GM23338 (cell line): ENCODE results near the gene NAXE. TPM values are rescaled to one million over a fixed set of nuclear protein-coding genes. Genes with fewer than 3 reads are reported as not detected.

Experiments
- ATAC-seq: fragments of 200-7000 bp; cut with Tn5 transposase; 3 replicates; pipeline ENCODE4 v1.9.1; 2020
- DNase-seq: peaks from one replicate; pipeline ENCODE4 v3.0.0-alpha.2; 2015; ENCODE audit warnings: low spot score
- H2AFZ ChIP-seq: fragments of 200-600 bp; sonication (generic); 2 replicates; pipeline ENCODE4 v1.8.0; 2016; ENCODE audit warnings: antibody characterized with exemption, mild to moderate bottlenecking, moderate library complexity
- H3F3A ChIP-seq: fragments of 200-600 bp; sonication (generic); replicated peaks from 2 replicates; pipeline ENCODE4 v1.8.0; 2017; ENCODE audit warnings: antibody characterized with exemption, mixed run types, low read depth
- H3K27ac ChIP-seq: fragments of 200-600 bp; sonication (generic); 2 replicates; pipeline ENCODE4 v1.6.1; 2016; ENCODE audit warnings: low read depth
- H3K27me3 ChIP-seq: fragments of 200-600 bp; sonication (generic); 2 replicates; pipeline ENCODE4 v1.8.0; 2016; ENCODE audit warnings: mild to moderate bottlenecking, mixed run types, moderate library complexity; ENCODE audit not compliant: insufficient read depth
- H3K36me3 ChIP-seq: fragments of 200-600 bp; sonication (generic); 2 replicates; pipeline ENCODE4 v1.8.0; 2016; ENCODE audit warnings: mild to moderate bottlenecking; ENCODE audit not compliant: insufficient read depth
- H3K4me1 ChIP-seq: fragments of 200-600 bp; sonication (generic); 2 replicates; pipeline ENCODE4 v1.8.0; 2016; ENCODE audit warnings: mild to moderate bottlenecking, moderate library complexity; ENCODE audit not compliant: insufficient read depth
- H3K4me2 ChIP-seq: fragments of 200-600 bp; sonication (generic); 2 replicates; pipeline ENCODE4 v1.7.1; 2017; ENCODE audit warnings: mixed run types
- H3K4me3 ChIP-seq: fragments of 200-600 bp; sonication (generic); 2 replicates; pipeline ENCODE4 v1.6.1; 2016; ENCODE audit warnings: mixed run types
- H3K79me2 ChIP-seq: fragments of 200-600 bp; sonication (generic); replicated peaks from 2 replicates; pipeline ENCODE4 v1.8.0; 2017; ENCODE audit warnings: mild to moderate bottlenecking; ENCODE audit not compliant: insufficient read depth
- H3K9me2 ChIP-seq: fragments of 200-600 bp; sonication (generic); 2 replicates; pipeline ENCODE4 v1.8.0; 2017; ENCODE audit not compliant: insufficient read depth
- H4K20me1 ChIP-seq: fragments of 200-600 bp; sonication (generic); replicated peaks from 2 replicates; pipeline ENCODE4 v1.8.0; 2017; ENCODE audit warnings: mild to moderate bottlenecking; ENCODE audit not compliant: insufficient read depth
- H3K27ac Mint-ChIP-seq: 2 replicates; pipeline ENCODE4 v1.8.0; 2020; ENCODE audit warnings: inconsistent platforms, mild to moderate bottlenecking, moderate library complexity, mixed read lengths
- H3K27me3 Mint-ChIP-seq: 3 replicates; pipeline ENCODE4 v1.8.0; 2022; ENCODE audit warnings: low read depth, mild to moderate bottlenecking, moderate library complexity, mixed read lengths, inconsistent platforms; ENCODE audit not compliant: insufficient read depth, poor library complexity
- H3K36me3 Mint-ChIP-seq: 3 replicates; pipeline ENCODE4 v1.8.0; 2021; ENCODE audit warnings: low read depth, mild to moderate bottlenecking, inconsistent platforms, moderate library complexity, mixed read lengths
- H3K4me1 Mint-ChIP-seq: 3 replicates; pipeline ENCODE4 v1.8.0; 2020; ENCODE audit warnings: mild to moderate bottlenecking, inconsistent platforms, mixed read lengths
- H3K4me3 Mint-ChIP-seq: 3 replicates; pipeline ENCODE4 v1.8.0; 2021; ENCODE audit warnings: moderate library complexity, mild to moderate bottlenecking, inconsistent platforms, mixed read lengths
- H3K9me3 Mint-ChIP-seq: 3 replicates; pipeline ENCODE4 v1.8.0; 2020; ENCODE audit warnings: moderate library complexity, mild to moderate bottlenecking, inconsistent platforms, mixed read lengths
- CREB1 ChIP-seq: fragments of 250-450 bp; sonication (Bioruptor Pico); IDR thresholded peaks from 2 replicates; pipeline ENCODE4 v1.5.0; 2020; ENCODE audit warnings: low read depth, mild to moderate bottlenecking, moderate library complexity
- EZH2 ChIP-seq: fragments of 200-600 bp; sonication (generic); IDR thresholded peaks from one replicate; pipeline ENCODE4 v1.8.0; 2017; ENCODE audit warnings: antibody characterized with exemption, mild to moderate bottlenecking, low read depth; ENCODE audit not compliant: unreplicated experiment
- EZH2phosphoT487 ChIP-seq: fragments of 200-600 bp; sonication (generic); IDR thresholded peaks from one replicate; pipeline ENCODE4 v1.8.1; 2018; ENCODE audit warnings: antibody characterized with exemption; ENCODE audit not compliant: unreplicated experiment
- JUNB ChIP-seq: IDR thresholded peaks from one replicate; pipeline ENCODE4 v1.6.1; 2016; ENCODE audit warnings: antibody characterized with exemption; ENCODE audit not compliant: unreplicated experiment
- NANOG ChIP-seq: IDR thresholded peaks from 2 replicates; pipeline ENCODE4 v1.6.1; 2016; ENCODE audit warnings: antibody characterized with exemption, borderline replicate concordance
- POLR2AphosphoS5 ChIP-seq: IDR thresholded peaks from 2 replicates; pipeline ENCODE4 v1.6.1; 2016; ENCODE audit warnings: antibody characterized with exemption, low read depth
- STAT1 ChIP-seq: IDR thresholded peaks from one replicate; pipeline ENCODE4 v1.6.1; 2016; ENCODE audit warnings: antibody characterized with exemption; ENCODE audit not compliant: unreplicated experiment
- ZNF114 ChIP-seq: fragments of 250-450 bp; sonication (Bioruptor Pico); IDR thresholded peaks from 2 replicates; pipeline ENCODE4 v1.5.0; 2020; ENCODE audit warnings: mild to moderate bottlenecking, moderate library complexity
- ZNF331 ChIP-seq: fragments of 250-450 bp; sonication (Bioruptor Pico); IDR thresholded peaks from 2 replicates; pipeline ENCODE4 v1.5.0; 2020; ENCODE audit warnings: low read depth, mild to moderate bottlenecking, moderate library complexity
- polyA plus RNA-seq: library from polyadenylated mRNA; unstranded; fragments of >200 nt; fragmentation: Nextera tagmentation; extraction: Ambion mirVana; gene quantifications from 2 replicates; pipeline ENCODE4 v1.2.1, GENCODE V29; 2016
- total RNA-seq: library from RNA; depleted of rRNA; stranded (reverse); fragments of >200 nt; shearing (Covaris generic); gene quantifications from 2 replicates; pipeline ENCODE4 v1.2.3, GENCODE V29; 2014
- TF ChIP-seq, protein P1 (sequence below): IDR thresholded peaks from one replicate; pipeline ENCODE4 v1.6.1; 2018; ENCODE audit warnings: antibody characterized with exemption; ENCODE audit not compliant: unreplicated experiment
- TF ChIP-seq, protein P2 (sequence below): IDR thresholded peaks from 2 replicates; pipeline ENCODE4 v1.6.1; 2016; ENCODE audit warnings: antibody characterized with exemption
- TF ChIP-seq, protein P3 (sequence below), 2 experiments: fragments of 200-600 bp in 1 of 2; sonication (generic) in 1 of 2; conservative IDR thresholded peaks; 2 replicates each; pipeline versions ENCODE4 v1.5.1 to v1.6.1; 2016 to 2017; ENCODE audit warnings: antibody characterized with exemption in 2 of 2, low read depth in 2 of 2, mild to moderate bottlenecking in 2 of 2, moderate library complexity in 1 of 2

Gene NAXE
- total and polyA plus RNA-seq, 2 experiments from 2014 or later = 82.1 to 87.5 TPM

DNA sequence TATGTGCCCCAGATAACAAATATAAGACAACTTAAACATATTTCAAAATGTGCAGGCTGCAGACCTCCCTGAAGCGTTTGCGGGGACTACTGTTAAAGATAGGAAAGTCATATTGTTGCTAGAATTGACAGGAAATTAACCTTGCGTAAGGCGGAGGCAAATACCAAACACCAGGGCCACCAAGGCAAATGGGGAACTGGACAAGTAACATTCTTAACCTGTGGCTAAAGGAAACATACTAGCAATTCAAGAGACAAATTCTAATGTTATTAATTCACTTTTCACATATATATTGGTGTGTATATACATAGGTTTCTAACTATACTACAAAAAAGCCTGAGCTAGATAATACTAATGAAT is 34.5 kb downstream of the NAXE start (continued):
- TF ChIP-seq STAT1 (no peak), NANOG (no peak), ZNF114 (CRISPR knock-in tag) (no peak), EZH2 (no peak), POLR2AphosphoS5 (no peak), EZH2phosphoT487 (no peak), ZNF331 (CRISPR knock-in tag) (no peak)
- TF ChIP-seq, protein P1, sequence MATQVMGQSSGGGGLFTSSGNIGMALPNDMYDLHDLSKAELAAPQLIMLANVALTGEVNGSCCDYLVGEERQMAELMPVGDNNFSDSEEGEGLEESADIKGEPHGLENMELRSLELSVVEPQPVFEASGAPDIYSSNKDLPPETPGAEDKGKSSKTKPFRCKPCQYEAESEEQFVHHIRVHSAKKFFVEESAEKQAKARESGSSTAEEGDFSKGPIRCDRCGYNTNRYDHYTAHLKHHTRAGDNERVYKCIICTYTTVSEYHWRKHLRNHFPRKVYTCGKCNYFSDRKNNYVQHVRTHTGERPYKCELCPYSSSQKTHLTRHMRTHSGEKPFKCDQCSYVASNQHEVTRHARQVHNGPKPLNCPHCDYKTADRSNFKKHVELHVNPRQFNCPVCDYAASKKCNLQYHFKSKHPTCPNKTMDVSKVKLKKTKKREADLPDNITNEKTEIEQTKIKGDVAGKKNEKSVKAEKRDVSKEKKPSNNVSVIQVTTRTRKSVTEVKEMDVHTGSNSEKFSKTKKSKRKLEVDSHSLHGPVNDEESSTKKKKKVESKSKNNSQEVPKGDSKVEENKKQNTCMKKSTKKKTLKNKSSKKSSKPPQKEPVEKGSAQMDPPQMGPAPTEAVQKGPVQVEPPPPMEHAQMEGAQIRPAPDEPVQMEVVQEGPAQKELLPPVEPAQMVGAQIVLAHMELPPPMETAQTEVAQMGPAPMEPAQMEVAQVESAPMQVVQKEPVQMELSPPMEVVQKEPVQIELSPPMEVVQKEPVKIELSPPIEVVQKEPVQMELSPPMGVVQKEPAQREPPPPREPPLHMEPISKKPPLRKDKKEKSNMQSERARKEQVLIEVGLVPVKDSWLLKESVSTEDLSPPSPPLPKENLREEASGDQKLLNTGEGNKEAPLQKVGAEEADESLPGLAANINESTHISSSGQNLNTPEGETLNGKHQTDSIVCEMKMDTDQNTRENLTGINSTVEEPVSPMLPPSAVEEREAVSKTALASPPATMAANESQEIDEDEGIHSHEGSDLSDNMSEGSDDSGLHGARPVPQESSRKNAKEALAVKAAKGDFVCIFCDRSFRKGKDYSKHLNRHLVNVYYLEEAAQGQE = no peak

DNA sequence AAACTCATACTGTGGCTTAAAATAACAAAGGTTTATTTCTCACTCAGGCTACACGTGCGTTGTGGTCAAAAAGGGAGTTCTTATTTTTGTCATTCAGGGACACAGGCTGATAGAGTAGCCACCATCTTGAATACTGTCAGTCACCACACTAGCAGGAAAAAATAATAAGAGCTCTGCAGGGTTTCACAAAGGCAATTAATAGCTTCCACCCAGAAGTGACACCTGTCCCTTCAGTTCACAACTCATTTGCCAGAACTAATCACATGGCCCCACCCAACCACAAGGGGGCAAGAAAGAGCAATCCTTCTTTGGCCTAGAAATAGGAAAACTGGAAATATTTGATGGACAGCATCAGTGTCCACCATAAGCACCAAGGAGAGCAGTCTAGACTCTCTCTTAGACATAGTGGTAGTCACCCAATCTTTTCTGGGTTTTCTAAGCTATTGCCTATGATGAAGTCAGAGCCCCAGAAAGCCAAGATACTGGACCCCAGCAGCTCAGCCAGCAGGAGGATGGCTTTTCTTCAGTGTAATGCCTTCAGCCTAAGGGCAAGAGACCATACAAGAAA is 35.8 kb downstream of the NAXE start:
- peaks cover 12% of the 10 kb centered on the region; the same call in 1 of the 2 replicates for H3F3A ChIP-seq
- H3K9me3 Mint-ChIP-seq = no peaks in the 10 kb centered on the region; the same call in 2 of the 3 replicates
- H3K27ac Mint-ChIP-seq = no peak overlapping the region
- H3K36me3 ChIP-seq = no peaks in the 10 kb centered on the region; the same call in 1 of the 2 replicates
- H3K4me2 ChIP-seq = no peak overlapping the region
- H3K9me2 ChIP-seq = no peaks in the 10 kb centered on the region
- H3K4me1 Mint-ChIP-seq = peaks cover 7% of the 10 kb centered on the region
- peaks cover 6% of the 10 kb centered on the region; the same call in 1 of the 2 replicates for H3K4me1 ChIP-seq
- no peaks in the 10 kb centered on the region for H4K20me1 ChIP-seq
- no peak overlapping the region for H3K4me3 Mint-ChIP-seq
- ATAC-seq (no peak), DNase-seq (peak; percentile 75)
- no peak overlapping the region for H2AFZ ChIP-seq
- peaks cover 55% of the 10 kb centered on the region for H3K27me3 ChIP-seq
- no peak overlapping the region for H3K4me3 ChIP-seq
- H3K27ac ChIP-seq = no peak overlapping the region
- H3K36me3 Mint-ChIP-seq = no peaks in the 10 kb centered on the region
- H3K79me2 ChIP-seq = no peaks in the 10 kb centered on the region
- peaks cover 48% of the 10 kb centered on the region for H3K27me3 Mint-ChIP-seq
- no peak for TF ChIP-seq JUNB
- TF ChIP-seq EZH2 = no peak
- no peak for TF ChIP-seq ZNF331 (CRISPR knock-in tag)
- TF ChIP-seq POLR2AphosphoS5 = no peak
- no peak for TF ChIP-seq ZNF114 (CRISPR knock-in tag)
- no peak for TF ChIP-seq EZH2phosphoT487
- TF ChIP-seq, protein P1 = peak; percentile 14
- TF ChIP-seq, protein P2, sequence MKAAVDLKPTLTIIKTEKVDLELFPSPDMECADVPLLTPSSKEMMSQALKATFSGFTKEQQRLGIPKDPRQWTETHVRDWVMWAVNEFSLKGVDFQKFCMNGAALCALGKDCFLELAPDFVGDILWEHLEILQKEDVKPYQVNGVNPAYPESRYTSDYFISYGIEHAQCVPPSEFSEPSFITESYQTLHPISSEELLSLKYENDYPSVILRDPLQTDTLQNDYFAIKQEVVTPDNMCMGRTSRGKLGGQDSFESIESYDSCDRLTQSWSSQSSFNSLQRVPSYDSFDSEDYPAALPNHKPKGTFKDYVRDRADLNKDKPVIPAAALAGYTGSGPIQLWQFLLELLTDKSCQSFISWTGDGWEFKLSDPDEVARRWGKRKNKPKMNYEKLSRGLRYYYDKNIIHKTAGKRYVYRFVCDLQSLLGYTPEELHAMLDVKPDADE = no peak
- TF ChIP-seq CREB1 (CRISPR knock-in tag) = no peak
- TF ChIP-seq, protein P3, sequence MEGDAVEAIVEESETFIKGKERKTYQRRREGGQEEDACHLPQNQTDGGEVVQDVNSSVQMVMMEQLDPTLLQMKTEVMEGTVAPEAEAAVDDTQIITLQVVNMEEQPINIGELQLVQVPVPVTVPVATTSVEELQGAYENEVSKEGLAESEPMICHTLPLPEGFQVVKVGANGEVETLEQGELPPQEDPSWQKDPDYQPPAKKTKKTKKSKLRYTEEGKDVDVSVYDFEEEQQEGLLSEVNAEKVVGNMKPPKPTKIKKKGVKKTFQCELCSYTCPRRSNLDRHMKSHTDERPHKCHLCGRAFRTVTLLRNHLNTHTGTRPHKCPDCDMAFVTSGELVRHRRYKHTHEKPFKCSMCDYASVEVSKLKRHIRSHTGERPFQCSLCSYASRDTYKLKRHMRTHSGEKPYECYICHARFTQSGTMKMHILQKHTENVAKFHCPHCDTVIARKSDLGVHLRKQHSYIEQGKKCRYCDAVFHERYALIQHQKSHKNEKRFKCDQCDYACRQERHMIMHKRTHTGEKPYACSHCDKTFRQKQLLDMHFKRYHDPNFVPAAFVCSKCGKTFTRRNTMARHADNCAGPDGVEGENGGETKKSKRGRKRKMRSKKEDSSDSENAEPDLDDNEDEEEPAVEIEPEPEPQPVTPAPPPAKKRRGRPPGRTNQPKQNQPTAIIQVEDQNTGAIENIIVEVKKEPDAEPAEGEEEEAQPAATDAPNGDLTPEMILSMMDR (conservative IDR thresholded peaks at IDR 0.05; ENCODE audit: low read depth in 2 of 2) = peak; percentile 87 to 95
- TF ChIP-seq STAT1 = no peak
